H9 (cell line): ENCODE measurements around the gene CLIC1. TPM values are rescaled to one million over a fixed set of nuclear protein-coding genes. Genes with fewer than 3 reads are reported as not detected.

ENCODE experiments used
- DNase-seq: peaks from one replicate; pipeline ENCODE4 v3.0.0-alpha.2; 2017
- H2AFZ ChIP-seq: one replicate; pipeline ENCODE4 v1.6.1; 2013; ENCODE audit warnings: mild to moderate bottlenecking, low read length, control low read depth, moderate library complexity
- H2AK5ac ChIP-seq: 2 replicates; pipeline ENCODE4 v1.6.1; 2013; ENCODE audit warnings: low read length, control low read depth, mixed read lengths; ENCODE audit not compliant: insufficient read length
- H2BK120ac ChIP-seq: one replicate; pipeline ENCODE4 v1.6.1; 2013; ENCODE audit warnings: low read depth, mild to moderate bottlenecking, low read length, control low read depth, inconsistent platforms; ENCODE audit not compliant: poor library complexity, severe bottlenecking
- H2BK12ac ChIP-seq: 2 replicates; pipeline ENCODE4 v1.6.1; 2013; ENCODE audit warnings: low read length, control low read depth, mixed read lengths, low read depth; ENCODE audit not compliant: insufficient read length
- H2BK15ac ChIP-seq: 2 replicates; pipeline ENCODE4 v1.6.1; 2013; ENCODE audit warnings: low read depth, low read length, control low read depth
- H2BK20ac ChIP-seq: one replicate; pipeline ENCODE4 v1.6.1; 2013; ENCODE audit warnings: low read depth, mild to moderate bottlenecking, low read length, control low read depth, inconsistent platforms; ENCODE audit not compliant: poor library complexity, severe bottlenecking
- H2BK5ac ChIP-seq: 2 replicates; pipeline ENCODE4 v1.6.1; 2013; ENCODE audit warnings: low read length, control low read depth, mixed read lengths; ENCODE audit not compliant: insufficient read length
- H3K14ac ChIP-seq: 2 replicates; pipeline ENCODE4 v1.6.1; 2013; ENCODE audit warnings: low read length, control low read depth; ENCODE audit not compliant: insufficient read depth
- H3K18ac ChIP-seq: 2 replicates; pipeline ENCODE4 v1.6.1; 2013; ENCODE audit warnings: low read depth, mild to moderate bottlenecking, mixed read lengths, low read length, control low read depth; ENCODE audit not compliant: insufficient read length
- H3K23ac ChIP-seq: 2 replicates; pipeline ENCODE4 v1.6.1; 2013; ENCODE audit warnings: low read length, control low read depth, mixed read lengths, low read depth; ENCODE audit not compliant: insufficient read length
- H3K23me2 ChIP-seq: 2 replicates; pipeline ENCODE4 v1.6.1; 2013; ENCODE audit warnings: low read depth, mild to moderate bottlenecking, mixed read lengths, low read length, control low read depth; ENCODE audit not compliant: insufficient read length, poor library complexity, severe bottlenecking
- H3K27ac ChIP-seq: 2 replicates; pipeline ENCODE4 v1.5.1; 2013; ENCODE audit warnings: low read length, control low read depth, mixed read lengths, low read depth; ENCODE audit not compliant: insufficient read length
- H3K27me3 ChIP-seq: 2 replicates; pipeline ENCODE4 v1.6.1; 2013; ENCODE audit warnings: low read length, control low read depth, inconsistent platforms; ENCODE audit not compliant: insufficient read depth
- H3K4ac ChIP-seq: 2 replicates; pipeline ENCODE4 v1.6.1; 2013; ENCODE audit warnings: low read depth, mild to moderate bottlenecking, control low read depth, inconsistent platforms, low read length, moderate library complexity
- H3K4me1 ChIP-seq: 2 replicates; pipeline ENCODE4 v1.6.1; 2013; ENCODE audit warnings: low read length, control low read depth, inconsistent platforms; ENCODE audit not compliant: insufficient read depth
- H3K4me2 ChIP-seq: 2 replicates; pipeline ENCODE4 v1.6.1; 2013; ENCODE audit warnings: low read length, control low read depth, mixed read lengths; ENCODE audit not compliant: insufficient read length, insufficient read depth
- H3K56ac ChIP-seq: 2 replicates; pipeline ENCODE4 v1.6.1; 2013; ENCODE audit warnings: low read depth, mild to moderate bottlenecking, mixed read lengths, low read length, control low read depth; ENCODE audit not compliant: insufficient read length
- H3K79me1 ChIP-seq: 2 replicates; pipeline ENCODE4 v1.6.1; 2013; ENCODE audit warnings: low read depth, mild to moderate bottlenecking, moderate library complexity, low read length, control low read depth, inconsistent platforms; ENCODE audit not compliant: insufficient read depth, poor library complexity, severe bottlenecking
- H3K79me2 ChIP-seq: 2 replicates; pipeline ENCODE4 v1.6.1; 2013; ENCODE audit warnings: low read length, control low read depth, inconsistent platforms; ENCODE audit not compliant: insufficient read depth
- H3K9ac ChIP-seq: 2 replicates; pipeline ENCODE4 v1.6.1; 2013; ENCODE audit warnings: low read length, control low read depth, mixed read lengths; ENCODE audit not compliant: insufficient read length; ENCODE audit errors: extremely low read depth
- H3K9me3 ChIP-seq: one replicate; pipeline ENCODE4 v1.6.1; 2013; ENCODE audit warnings: low read depth, low read length, inconsistent platforms; ENCODE audit not compliant: control insufficient read depth
- H3T11ph ChIP-seq: one replicate; pipeline ENCODE4 v1.6.1; 2013; ENCODE audit warnings: mild to moderate bottlenecking, low read length, control low read depth, inconsistent platforms
- H4K20me1 ChIP-seq: one replicate; pipeline ENCODE4 v1.6.1; 2013; ENCODE audit not compliant: control insufficient read depth, insufficient read length, insufficient read depth
- H4K5ac ChIP-seq: 2 replicates; pipeline ENCODE4 v1.6.1; 2013; ENCODE audit warnings: low read depth, mild to moderate bottlenecking, mixed read lengths, low read length, control low read depth; ENCODE audit not compliant: insufficient read length
- H4K8ac ChIP-seq: replicated peaks from 2 replicates; pipeline ENCODE4 v1.6.1; 2013; ENCODE audit warnings: low read length, control low read depth, mixed read lengths, low read depth; ENCODE audit not compliant: insufficient read length
- H4K91ac ChIP-seq: 2 replicates; pipeline ENCODE4 v1.6.1; 2013; ENCODE audit warnings: low read depth, mild to moderate bottlenecking, moderate library complexity, mixed read lengths, low read length, control low read depth; ENCODE audit not compliant: insufficient read length
- H3K27ac Mint-ChIP-seq, 3 experiments: 2 replicates in 2 of 3; 3 replicates in 1 of 3; pipeline ENCODE4 v1.8.0; 2020 to 2021; ENCODE audit warnings: mixed read lengths in 3 of 3, mild to moderate bottlenecking in 1 of 3, moderate library complexity in 1 of 3
- H3K27me3 Mint-ChIP-seq: 2 replicates; pipeline ENCODE4 v1.8.0; 2021; ENCODE audit warnings: low read depth, mild to moderate bottlenecking, moderate library complexity, mixed read lengths
- H3K36me3 Mint-ChIP-seq, 3 experiments: 2 replicates in 2 of 3; 3 replicates in 1 of 3; pipeline ENCODE4 v1.8.0; 2020 to 2021; ENCODE audit warnings: low read depth in 3 of 3, mixed read lengths in 3 of 3; ENCODE audit not compliant: insufficient read depth in 1 of 3
- H3K4me1 Mint-ChIP-seq, 2 experiments: 2 replicates each; pipeline ENCODE4 v1.8.0; 2020; ENCODE audit warnings: mixed read lengths in 2 of 2
- H3K4me3 Mint-ChIP-seq, 2 experiments: 2 replicates in 1 of 2; 3 replicates in 1 of 2; pipeline ENCODE4 v1.8.0; 2020 to 2021; ENCODE audit warnings: mild to moderate bottlenecking in 2 of 2, mixed read lengths in 2 of 2, moderate library complexity in 1 of 2
- H3K9me3 Mint-ChIP-seq, 2 experiments: 2 replicates in 1 of 2; 3 replicates in 1 of 2; pipeline ENCODE4 v1.8.0; 2020; ENCODE audit warnings: mild to moderate bottlenecking in 2 of 2, mixed read lengths in 2 of 2, moderate library complexity in 1 of 2
- WGBS: extraction: QIAGEN DNeasy Blood & Tissue Kit; methylation state at CpG from one replicate; pipeline ENCODE4 v1.1.7; 2013; ENCODE audit warnings: missing lambda C conversion rate, low lambda C conversion rate, mixed read lengths; ENCODE audit not compliant: insufficient read length; ENCODE audit errors: extremely low coverage; 5-methylcytosine and 5-hydroxymethylcytosine counted together
- total RNA-seq: library from RNA; stranded (reverse); gene quantifications from 2 replicates; pipeline ENCODE4 v1.2.1, GENCODE V29; 2021
- TF ChIP-seq, protein P1 (sequence below): fragments of 200-600 bp; sonication (generic); conservative IDR thresholded peaks from 3 replicates; pipeline ENCODE4 v1.8.0; 2021; ENCODE audit warnings: antibody characterized with exemption, mild to moderate bottlenecking

Gene CLIC1
- total RNA-seq, 1 experiment from 2014 or later, result 265 TPM

- Histone ChIP-seq H3K27ac (no peak overlapping the region), H4K5ac (no peak overlapping the region), H3K9ac (no peak overlapping the region), H3K23ac (no peak overlapping the region), H4K91ac (no peak overlapping the region), H3K23me2 (no peaks in the 10 kb centered on the region), H2AK5ac (no peak overlapping the region), H2BK120ac (no peak overlapping the region), H3K56ac (no peak overlapping the region), H2AFZ (no peak overlapping the region), H4K8ac (no peak overlapping the region), H3K4me2 (no peak overlapping the region), H2BK20ac (no peak overlapping the region), H3K14ac (no peak overlapping the region), H3T11ph (no peak overlapping the region), H2BK5ac (no peak overlapping the region), H3K4me1 (peaks cover 10% of the 10 kb centered on the region; the same call in 1 of the 2 replicates), H2BK12ac (no peak overlapping the region), H3K27me3 (no peaks in the 10 kb centered on the region), H3K9me3 (no peaks in the 10 kb centered on the region), H2BK15ac (no peak overlapping the region), H3K79me1 (no peaks in the 10 kb centered on the region), H3K18ac (no peak overlapping the region), H3K79me2 (no peaks in the 10 kb centered on the region), H4K20me1 (no peaks in the 10 kb centered on the region), H3K4ac (no peak overlapping the region)
- WGBS, result no CpG with 5 or more reads among the region's 6 CpGs
- peaks cover 27 to 38% of the 10 kb centered on the region in 2 experiments for H3K4me1 Mint-ChIP-seq
- peak overlapping the region in 1 of 2 experiments; percentile 13; a peak in 2 of 5 replicates for H3K4me3 Mint-ChIP-seq
- no peaks in the 10 kb centered on the region for H3K9me3 Mint-ChIP-seq
- H3K27ac Mint-ChIP-seq, result peak overlapping the region in 2 of 3 experiments; percentile 87 to 90; a peak in 3 of 7 replicates
- H3K27me3 Mint-ChIP-seq, result no peaks in the 10 kb centered on the region
- no peak for DNase-seq
- TF ChIP-seq, protein P1, sequence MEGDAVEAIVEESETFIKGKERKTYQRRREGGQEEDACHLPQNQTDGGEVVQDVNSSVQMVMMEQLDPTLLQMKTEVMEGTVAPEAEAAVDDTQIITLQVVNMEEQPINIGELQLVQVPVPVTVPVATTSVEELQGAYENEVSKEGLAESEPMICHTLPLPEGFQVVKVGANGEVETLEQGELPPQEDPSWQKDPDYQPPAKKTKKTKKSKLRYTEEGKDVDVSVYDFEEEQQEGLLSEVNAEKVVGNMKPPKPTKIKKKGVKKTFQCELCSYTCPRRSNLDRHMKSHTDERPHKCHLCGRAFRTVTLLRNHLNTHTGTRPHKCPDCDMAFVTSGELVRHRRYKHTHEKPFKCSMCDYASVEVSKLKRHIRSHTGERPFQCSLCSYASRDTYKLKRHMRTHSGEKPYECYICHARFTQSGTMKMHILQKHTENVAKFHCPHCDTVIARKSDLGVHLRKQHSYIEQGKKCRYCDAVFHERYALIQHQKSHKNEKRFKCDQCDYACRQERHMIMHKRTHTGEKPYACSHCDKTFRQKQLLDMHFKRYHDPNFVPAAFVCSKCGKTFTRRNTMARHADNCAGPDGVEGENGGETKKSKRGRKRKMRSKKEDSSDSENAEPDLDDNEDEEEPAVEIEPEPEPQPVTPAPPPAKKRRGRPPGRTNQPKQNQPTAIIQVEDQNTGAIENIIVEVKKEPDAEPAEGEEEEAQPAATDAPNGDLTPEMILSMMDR, result no peak
- H3K36me3 Mint-ChIP-seq, result no peaks in the 10 kb centered on the region
Measured at GRCh38 chr6:31719001-31719400, 17.3 kb downstream of the CLIC1 start.
